HepG2 (cell line): ENCODE data around the gene MTG1. TPM values are rescaled to one million over a fixed set of nuclear protein-coding genes. Genes with fewer than 3 reads are reported as not detected.

ENCODE experiments used
- ATAC-seq: fragments of 200-7000 bp; cut with Tn5 transposase; 3 replicates; pipeline ENCODE4 v1.9.1; 2020; ENCODE audit warnings: mild to moderate bottlenecking, moderate library complexity
- BruUV-seq: library from RNA; stranded (reverse); fragments of 400-500 nt; replicated peaks from 2 replicates; lab custom pipeline; 2021; lab: Mats Ljungman, UMichigan
- CTCF ChIA-PET: fragments of 300-600 bp; formaldehyde crosslinking; extraction: SDS; loops from one replicate; lab custom pipeline; 2021; ENCODE audit warnings: low total read pairs, inconsistent platforms, low intra/inter-chr PET ratio; lab: Yijun Ruan, JAX
- POLR2A ChIA-PET: fragments of 350-600 bp; sonication (Branson Sonifier 250); formaldehyde crosslinking; loops from one replicate; lab custom pipeline; 2020; ENCODE audit warnings: antibody characterized with exemption, inconsistent platforms; lab: Yijun Ruan, JAX
- DNase-seq: peaks from one replicate; pipeline ENCODE4 v3.0.0-alpha.2; 2015; ENCODE audit warnings: low spot score
- FAIRE-seq: peaks from 3 replicates; lab custom pipeline; 2011; peaks lifted over from hg19 to GRCh38; lab: Jason Lieb, UNC
- H2AFZ ChIP-seq: one replicate; pipeline ENCODE4 v1.6.1; 2011; ENCODE audit warnings: low read length, inconsistent platforms
- H3K27ac ChIP-seq: fragments of 300-600 bp; 3 replicates; pipeline ENCODE4 v1.8.0; 2011; ENCODE audit warnings: mixed run types, mild to moderate bottlenecking, mixed read lengths, low read length, inconsistent platforms; ENCODE audit not compliant: insufficient read depth; ENCODE audit errors: extremely low read length
- H3K27me3 ChIP-seq, 2 experiments: fragments of 200-600 bp in 1 of 2; 2 replicates in 1 of 2; 3 replicates in 1 of 2; pipeline versions ENCODE4 v1.6.0 to v1.8.0; 2011; ENCODE audit warnings: low read length in 2 of 2, mild to moderate bottlenecking in 2 of 2, moderate library complexity in 2 of 2, inconsistent platforms in 1 of 2; ENCODE audit not compliant: insufficient read depth in 2 of 2, control insufficient read depth in 1 of 2
- H3K36me3 ChIP-seq, 2 experiments: fragments of 200-600 bp in 1 of 2; replicated peaks in 1 of 2; 2 replicates in 1 of 2; 3 replicates in 1 of 2; pipeline versions ENCODE4 v1.5.1 to v1.8.0; 2011; ENCODE audit warnings: low read length in 2 of 2, inconsistent platforms in 1 of 2; ENCODE audit not compliant: insufficient read depth in 2 of 2, control insufficient read depth in 1 of 2
- H3K4me1 ChIP-seq: 2 replicates; pipeline ENCODE4 v1.5.1; 2012; ENCODE audit warnings: low read length, inconsistent platforms; ENCODE audit not compliant: insufficient read depth
- H3K4me2 ChIP-seq: 2 replicates; pipeline ENCODE4 v1.6.0; 2011; ENCODE audit warnings: low read depth, low read length, inconsistent platforms
- H3K4me3 ChIP-seq, 3 experiments: fragments of 200-600 bp in 1 of 3; sonication (generic), shearing (Covaris generic) in 1 of 3; replicated peaks in 1 of 3; 2 replicates each; pipeline ENCODE4 v1.5.1; 2011 to 2016; ENCODE audit warnings: low read length in 3 of 3, inconsistent platforms in 2 of 3, low read depth in 2 of 3, mild to moderate bottlenecking in 2 of 3, control low read depth in 1 of 3, mixed read lengths in 1 of 3; ENCODE audit not compliant: insufficient read depth in 1 of 3
- H3K79me2 ChIP-seq: one replicate; pipeline ENCODE4 v1.6.1; 2011; ENCODE audit warnings: low read length, inconsistent platforms; ENCODE audit not compliant: insufficient read depth
- H3K9ac ChIP-seq: 2 replicates; pipeline ENCODE4 v1.6.0; 2011; ENCODE audit warnings: mild to moderate bottlenecking, low read depth, low read length, inconsistent platforms; ENCODE audit not compliant: insufficient read depth
- H3K9me3 ChIP-seq: 2 replicates; pipeline ENCODE4 v1.5.1; 2012; ENCODE audit warnings: mild to moderate bottlenecking, low read length
- H4K20me1 ChIP-seq: 2 replicates; pipeline ENCODE4 v1.6.0; 2011; ENCODE audit warnings: inconsistent platforms, mild to moderate bottlenecking, low read length, moderate library complexity; ENCODE audit not compliant: insufficient read depth
- DR1 ChIP-seq: sonication (generic); formaldehyde crosslinking; IDR thresholded peaks from 2 replicates; pipeline ENCODE4 v1.8.0; 2021; ENCODE audit warnings: mild to moderate bottlenecking, missing genetic modification reagents, inconsistent platforms
- KLF16 ChIP-seq, 2 experiments: sonication (generic) in 1 of 2; formaldehyde crosslinking in 1 of 2; IDR thresholded peaks; 2 replicates each; pipeline versions ENCODE4 v1.6.1 to v1.8.0; 2016 to 2023; ENCODE audit warnings: missing genetic modification reagents in 2 of 2, missing compliant biosample characterization in 1 of 2
- NR2F2 ChIP-seq: IDR thresholded peaks from 2 replicates; pipeline ENCODE4 v1.6.1; 2012; ENCODE audit warnings: low read depth, inconsistent platforms, borderline replicate concordance
- RBFOX2 ChIP-seq: fragments of 200-400 bp; formaldehyde crosslinking; IDR thresholded peaks from 2 replicates; pipeline ENCODE4 v1.6.1; 2017; ENCODE audit warnings: low read depth, mild to moderate bottlenecking, low read length
- SPEN ChIP-seq: sonication (generic); formaldehyde crosslinking; IDR thresholded peaks from 2 replicates; pipeline ENCODE4 v1.5.1; 2020; ENCODE audit warnings: low read depth, mild to moderate bottlenecking, missing genetic modification reagents
- SUZ12 ChIP-seq: fragments of 150-350 bp; IDR thresholded peaks from 2 replicates; pipeline ENCODE4 v1.6.1; 2014; ENCODE audit warnings: low read depth, low read length
- ZBTB20 ChIP-seq: sonication (generic); formaldehyde crosslinking; IDR thresholded peaks from 2 replicates; pipeline ENCODE4 v1.8.1; 2023; ENCODE audit warnings: missing genetic modification reagents, low read depth, mild to moderate bottlenecking, borderline replicate concordance
- ZNF33B ChIP-seq: sonication (generic); formaldehyde crosslinking; IDR thresholded peaks from 2 replicates; pipeline ENCODE4 v1.5.1; 2020; ENCODE audit warnings: mild to moderate bottlenecking, missing genetic modification reagents
- WGBS: methylation state at CpG from one replicate; pipeline ENCODE4 v1.1.6; 2017; ENCODE audit warnings: low lambda C conversion rate; 5-methylcytosine and 5-hydroxymethylcytosine counted together
- in situ Hi-C: cut with HindIII; loops from 2 replicates; pipeline ENCODE4 v1.10.0; 2017; ENCODE audit warnings: low pct_unique_long_range_greater_than_20kb; ENCODE audit not compliant: extremely low pct_ligation_motif_present
- intact Hi-C: fragments of 100-400 bp; cut with micrococcal nuclease; formaldehyde crosslinking; loops from one replicate; pipeline ENCODE4 v1.10.0; 2022; ENCODE audit not compliant: unreplicated experiment
- polyA plus RNA-seq, 8 experiments: library from polyadenylated mRNA; depleted of rRNA in 3 of 8; stranded (reverse) in 7 of 8; unstranded in 1 of 8; fragments of >200 nt; fragmentation: Illumina TruSeq in 4 of 8; extraction: Trizol in 4 of 8; gene quantifications; 2 replicates each; pipeline versions ENCODE4 v1.2.1 to v1.2.3, GENCODE V29; 2011 to 2016; ENCODE audit warnings: low read depth in 4 of 8, missing spikeins in 1 of 8, mixed read lengths in 1 of 8; ENCODE audit not compliant: insufficient read depth in 1 of 8
- total RNA-seq, 5 experiments: library from RNA; depleted of rRNA; stranded (reverse); fragments of >200 nt; fragmentation: Illumina TruSeq; extraction: Trizol; gene quantifications; 2 replicates each; pipeline ENCODE4 v1.2.3, GENCODE V29; 2016; ENCODE audit warnings: low read depth in 1 of 5
- TF ChIP-seq, protein P1 (sequence below): sonication (generic); formaldehyde crosslinking; IDR thresholded peaks from 2 replicates; pipeline ENCODE4 v1.5.0; 2020; ENCODE audit warnings: mild to moderate bottlenecking, low read depth, missing genetic modification reagents, borderline replicate concordance
- TF ChIP-seq, protein P2 (sequence below): sonication (generic); formaldehyde crosslinking; IDR thresholded peaks from 2 replicates; pipeline ENCODE4 v1.9.0; 2022; ENCODE audit warnings: missing genetic modification reagents, mild to moderate bottlenecking, borderline replicate concordance
- TF ChIP-seq, protein P3 (sequence below): sonication (generic); formaldehyde crosslinking; IDR thresholded peaks from 2 replicates; pipeline ENCODE4 v1.5.1; 2020; ENCODE audit warnings: mild to moderate bottlenecking, missing genetic modification reagents, borderline replicate concordance
- TF ChIP-seq, protein P4 (sequence below): IDR thresholded peaks from 2 replicates; pipeline ENCODE4 v1.6.1; 2016; ENCODE audit warnings: low read depth, borderline replicate concordance
- TF ChIP-seq, protein P5 (sequence below): sonication (generic); formaldehyde crosslinking; IDR thresholded peaks from 2 replicates; pipeline ENCODE4 v1.5.1; 2020; ENCODE audit warnings: missing genetic modification reagents, mild to moderate bottlenecking, borderline replicate concordance

Gene MTG1
- total and polyA plus RNA-seq, 2 of the 13 experiments (the other 11 are each of a cell fraction or from before 2014, with no cell fraction given), result 42.0 to 103 TPM

DNA sequence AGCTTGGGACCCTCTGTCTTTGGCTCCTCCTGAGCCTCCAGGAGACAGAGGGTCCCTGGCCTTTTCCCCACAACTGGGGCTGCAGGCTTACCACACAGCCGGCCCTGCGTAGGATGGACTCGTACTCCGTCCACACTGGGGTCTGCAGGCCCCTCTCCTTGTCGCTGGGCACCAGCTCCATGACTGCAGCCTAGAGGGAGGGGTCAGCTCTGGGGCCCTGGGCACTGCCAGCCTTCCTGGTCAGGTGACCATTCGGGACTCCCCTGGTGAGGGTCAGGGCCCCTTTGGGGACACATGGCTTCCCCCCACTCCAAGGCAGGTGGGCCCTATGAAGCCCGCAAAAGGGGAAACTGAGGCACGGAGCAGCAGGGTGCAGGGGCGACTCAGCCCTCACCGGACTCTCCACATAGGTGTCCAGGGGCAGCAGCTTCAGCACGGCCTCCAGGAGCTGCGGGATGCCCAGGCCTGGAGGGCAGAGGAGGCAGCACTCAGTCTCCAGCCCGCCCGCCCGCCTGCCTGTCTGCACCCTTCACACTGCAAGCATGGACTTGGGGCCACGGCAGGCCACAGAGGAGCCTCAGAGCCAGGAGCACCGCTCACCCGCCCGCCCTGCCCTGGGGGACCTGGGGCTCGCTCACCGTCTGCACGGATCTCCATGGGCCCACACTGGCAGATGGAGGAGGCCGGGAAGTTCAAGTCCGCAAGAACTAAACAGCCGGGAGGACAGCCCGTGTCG is 37.2 kb upstream of the MTG1 start:
- DNase-seq (no peak), FAIRE-seq (no peak), ATAC-seq (peak; percentile 1)
- peaks cover 11% of the 10 kb centered on the region; the same call in 1 of the 2 replicates for H4K20me1 ChIP-seq
- peaks cover 12% of the 10 kb centered on the region for H3K79me2 ChIP-seq
- in situ Hi-C loops, result no loop called here
- H3K27me3 ChIP-seq, result no peaks in the 10 kb centered on the region
- peak overlapping the region; percentile 98 for H3K4me2 ChIP-seq
- 3% methylated on average over 5 of the region's 27 CpGs for WGBS
- ChIA-PET CTCF (no interaction called here), POLR2A (interaction anchor here (1.0 to 5.8 kb wide), 9 partner anchors 9 to 63 kb away, joined by 3 to 124 read pairs (median 9); partner anchors contain the start of genes ECHS1, PAOX and PRAP1)
- H3K9me3 ChIP-seq, result no peaks in the 10 kb centered on the region
- H3K4me3 ChIP-seq, result peak overlapping the region; percentile 72 to 90 (median 86)
- no peak overlapping the region for H2AFZ ChIP-seq
- H3K9ac ChIP-seq, result peak overlapping the region; percentile 92
- peaks cover 5 to 15% of the 10 kb centered on the region in 2 experiments; a peak in 3 of 5 replicates for H3K36me3 ChIP-seq
- peak overlapping the region; percentile 93 for H3K27ac ChIP-seq
- intact Hi-C loops, result no loop called here
- BruUV-seq, result TSS peak; percentile 33
- H3K4me1 ChIP-seq, result peaks cover 38% of the 10 kb centered on the region
- TF ChIP-seq KLF16 (CRISPR knock-in tag; IDR thresholded peaks at IDR 0.05), result 0 out of 4 replicates have a peak, but pooled peaks of 1 of the 2 experiments have one; percentile 47
- TF ChIP-seq, protein P1, sequence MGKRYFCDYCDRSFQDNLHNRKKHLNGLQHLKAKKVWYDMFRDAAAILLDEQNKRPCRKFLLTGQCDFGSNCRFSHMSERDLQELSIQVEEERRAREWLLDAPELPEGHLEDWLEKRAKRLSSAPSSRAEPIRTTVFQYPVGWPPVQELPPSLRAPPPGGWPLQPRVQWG, result no peak
- 0 out of 2 replicates have a peak, but pooled peaks have one; percentile 4 for TF ChIP-seq ZBTB20 (CRISPR knock-in tag)
- TF ChIP-seq, protein P2, sequence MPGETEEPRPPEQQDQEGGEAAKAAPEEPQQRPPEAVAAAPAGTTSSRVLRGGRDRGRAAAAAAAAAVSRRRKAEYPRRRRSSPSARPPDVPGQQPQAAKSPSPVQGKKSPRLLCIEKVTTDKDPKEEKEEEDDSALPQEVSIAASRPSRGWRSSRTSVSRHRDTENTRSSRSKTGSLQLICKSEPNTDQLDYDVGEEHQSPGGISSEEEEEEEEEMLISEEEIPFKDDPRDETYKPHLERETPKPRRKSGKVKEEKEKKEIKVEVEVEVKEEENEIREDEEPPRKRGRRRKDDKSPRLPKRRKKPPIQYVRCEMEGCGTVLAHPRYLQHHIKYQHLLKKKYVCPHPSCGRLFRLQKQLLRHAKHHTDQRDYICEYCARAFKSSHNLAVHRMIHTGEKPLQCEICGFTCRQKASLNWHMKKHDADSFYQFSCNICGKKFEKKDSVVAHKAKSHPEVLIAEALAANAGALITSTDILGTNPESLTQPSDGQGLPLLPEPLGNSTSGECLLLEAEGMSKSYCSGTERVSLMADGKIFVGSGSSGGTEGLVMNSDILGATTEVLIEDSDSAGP (CRISPR knock-in tag), result 0 out of 2 replicates have a peak, but pooled peaks have one; percentile 8
- no peak for TF ChIP-seq ZNF33B (CRISPR knock-in tag)
- TF ChIP-seq SPEN, result peak; percentile 11; the same call in 1 of the 2 replicates
- TF ChIP-seq, protein P3, sequence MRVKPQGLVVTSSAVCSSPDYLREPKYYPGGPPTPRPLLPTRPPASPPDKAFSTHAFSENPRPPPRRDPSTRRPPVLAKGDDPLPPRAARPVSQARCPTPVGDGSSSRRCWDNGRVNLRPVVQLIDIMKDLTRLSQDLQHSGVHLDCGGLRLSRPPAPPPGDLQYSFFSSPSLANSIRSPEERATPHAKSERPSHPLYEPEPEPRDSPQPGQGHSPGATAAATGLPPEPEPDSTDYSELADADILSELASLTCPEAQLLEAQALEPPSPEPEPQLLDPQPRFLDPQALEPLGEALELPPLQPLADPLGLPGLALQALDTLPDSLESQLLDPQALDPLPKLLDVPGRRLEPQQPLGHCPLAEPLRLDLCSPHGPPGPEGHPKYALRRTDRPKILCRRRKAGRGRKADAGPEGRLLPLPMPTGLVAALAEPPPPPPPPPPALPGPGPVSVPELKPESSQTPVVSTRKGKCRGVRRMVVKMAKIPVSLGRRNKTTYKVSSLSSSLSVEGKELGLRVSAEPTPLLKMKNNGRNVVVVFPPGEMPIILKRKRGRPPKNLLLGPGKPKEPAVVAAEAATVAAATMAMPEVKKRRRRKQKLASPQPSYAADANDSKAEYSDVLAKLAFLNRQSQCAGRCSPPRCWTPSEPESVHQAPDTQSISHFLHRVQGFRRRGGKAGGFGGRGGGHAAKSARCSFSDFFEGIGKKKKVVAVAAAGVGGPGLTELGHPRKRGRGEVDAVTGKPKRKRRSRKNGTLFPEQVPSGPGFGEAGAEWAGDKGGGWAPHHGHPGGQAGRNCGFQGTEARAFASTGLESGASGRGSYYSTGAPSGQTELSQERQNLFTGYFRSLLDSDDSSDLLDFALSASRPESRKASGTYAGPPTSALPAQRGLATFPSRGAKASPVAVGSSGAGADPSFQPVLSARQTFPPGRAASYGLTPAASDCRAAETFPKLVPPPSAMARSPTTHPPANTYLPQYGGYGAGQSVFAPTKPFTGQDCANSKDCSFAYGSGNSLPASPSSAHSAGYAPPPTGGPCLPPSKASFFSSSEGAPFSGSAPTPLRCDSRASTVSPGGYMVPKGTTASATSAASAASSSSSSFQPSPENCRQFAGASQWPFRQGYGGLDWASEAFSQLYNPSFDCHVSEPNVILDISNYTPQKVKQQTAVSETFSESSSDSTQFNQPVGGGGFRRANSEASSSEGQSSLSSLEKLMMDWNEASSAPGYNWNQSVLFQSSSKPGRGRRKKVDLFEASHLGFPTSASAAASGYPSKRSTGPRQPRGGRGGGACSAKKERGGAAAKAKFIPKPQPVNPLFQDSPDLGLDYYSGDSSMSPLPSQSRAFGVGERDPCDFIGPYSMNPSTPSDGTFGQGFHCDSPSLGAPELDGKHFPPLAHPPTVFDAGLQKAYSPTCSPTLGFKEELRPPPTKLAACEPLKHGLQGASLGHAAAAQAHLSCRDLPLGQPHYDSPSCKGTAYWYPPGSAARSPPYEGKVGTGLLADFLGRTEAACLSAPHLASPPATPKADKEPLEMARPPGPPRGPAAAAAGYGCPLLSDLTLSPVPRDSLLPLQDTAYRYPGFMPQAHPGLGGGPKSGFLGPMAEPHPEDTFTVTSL (CRISPR knock-in tag), result no peak
- TF ChIP-seq NR2F2, result 0 out of 2 replicates have a peak, but pooled peaks have one; percentile 33
- TF ChIP-seq, protein P4, sequence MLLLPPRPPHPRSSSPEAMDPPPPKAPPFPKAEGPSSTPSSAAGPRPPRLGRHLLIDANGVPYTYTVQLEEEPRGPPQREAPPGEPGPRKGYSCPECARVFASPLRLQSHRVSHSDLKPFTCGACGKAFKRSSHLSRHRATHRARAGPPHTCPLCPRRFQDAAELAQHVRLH (CRISPR knock-in tag), result no peak
- peak; percentile 57; the same call in 1 of the 2 replicates for TF ChIP-seq DR1
- no peak for TF ChIP-seq RBFOX2
- TF ChIP-seq, protein P5, sequence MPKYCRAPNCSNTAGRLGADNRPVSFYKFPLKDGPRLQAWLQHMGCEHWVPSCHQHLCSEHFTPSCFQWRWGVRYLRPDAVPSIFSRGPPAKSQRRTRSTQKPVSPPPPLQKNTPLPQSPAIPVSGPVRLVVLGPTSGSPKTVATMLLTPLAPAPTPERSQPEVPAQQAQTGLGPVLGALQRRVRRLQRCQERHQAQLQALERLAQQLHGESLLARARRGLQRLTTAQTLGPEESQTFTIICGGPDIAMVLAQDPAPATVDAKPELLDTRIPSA (CRISPR knock-in tag), result no peak
- no peak for TF ChIP-seq SUZ12
